Measurements from ENCODE around the gene TMEM30B. TPM values are rescaled to one million over a fixed set of nuclear protein-coding genes. Genes with fewer than 3 reads are reported as not detected.

The TMEM30B gene
- total RNA-seq, 4 donors from 2014 or later, result 0.39 to 1.7 (median 1.00) TPM; not detected in 1

DNA sequence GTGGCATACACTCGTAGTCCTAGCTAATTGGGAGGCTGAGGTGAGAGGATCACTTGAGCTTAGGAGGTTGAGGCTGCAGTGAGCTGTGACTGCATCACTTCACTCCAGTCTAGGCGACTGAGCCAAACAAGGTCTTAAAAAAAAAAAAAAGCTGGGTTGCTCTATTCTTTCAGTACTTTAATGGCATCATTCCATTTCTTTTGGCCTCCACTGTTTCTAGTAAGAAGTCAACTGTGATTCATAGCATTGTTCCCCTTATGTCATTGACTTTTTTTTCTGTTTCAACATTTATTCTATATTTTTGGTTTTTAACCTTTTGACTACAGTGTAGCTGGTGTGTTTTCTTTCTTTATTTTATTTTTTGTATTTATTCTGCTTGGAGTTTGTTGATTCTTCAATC lies 23.6 kb upstream of the TMEM30B start:
- intact Hi-C loops (cut with DNase I; ENCODE audit: low total_unique reads), result no loop called here
- in situ Hi-C loops (cut with MboI; ENCODE audit: low sequenced_read_pairs in 4 of 4), result loop anchor here in 3 of 4 donors (10.0 to 25.0 kb wide), 3 partner anchors 140 to 533 kb away; no protein-coding TSS in a partner anchor
- DNase-seq (no peak), ATAC-seq (no peak)
- Histone ChIP-seq H3K4me1 (no peaks in the 10 kb centered on the region), H3K36me3 (no peaks in the 10 kb centered on the region), H3K27ac (no peak overlapping the region), H3K4me3 (no peak overlapping the region), H3K27me3 (no peaks in the 10 kb centered on the region), H3K9me3 (no peaks in the 10 kb centered on the region)
- TF ChIP-seq POLR2A (IDR thresholded peaks at IDR 0.05), result no peak
- TF ChIP-seq, protein P1, sequence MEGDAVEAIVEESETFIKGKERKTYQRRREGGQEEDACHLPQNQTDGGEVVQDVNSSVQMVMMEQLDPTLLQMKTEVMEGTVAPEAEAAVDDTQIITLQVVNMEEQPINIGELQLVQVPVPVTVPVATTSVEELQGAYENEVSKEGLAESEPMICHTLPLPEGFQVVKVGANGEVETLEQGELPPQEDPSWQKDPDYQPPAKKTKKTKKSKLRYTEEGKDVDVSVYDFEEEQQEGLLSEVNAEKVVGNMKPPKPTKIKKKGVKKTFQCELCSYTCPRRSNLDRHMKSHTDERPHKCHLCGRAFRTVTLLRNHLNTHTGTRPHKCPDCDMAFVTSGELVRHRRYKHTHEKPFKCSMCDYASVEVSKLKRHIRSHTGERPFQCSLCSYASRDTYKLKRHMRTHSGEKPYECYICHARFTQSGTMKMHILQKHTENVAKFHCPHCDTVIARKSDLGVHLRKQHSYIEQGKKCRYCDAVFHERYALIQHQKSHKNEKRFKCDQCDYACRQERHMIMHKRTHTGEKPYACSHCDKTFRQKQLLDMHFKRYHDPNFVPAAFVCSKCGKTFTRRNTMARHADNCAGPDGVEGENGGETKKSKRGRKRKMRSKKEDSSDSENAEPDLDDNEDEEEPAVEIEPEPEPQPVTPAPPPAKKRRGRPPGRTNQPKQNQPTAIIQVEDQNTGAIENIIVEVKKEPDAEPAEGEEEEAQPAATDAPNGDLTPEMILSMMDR (IDR thresholded peaks at IDR 0.05 in 4 of 5, conservative IDR thresholded peaks at IDR 0.05 in 1 of 5), result no peak

- no peak for ATAC-seq
- H3K27ac ChIP-seq, result no peak overlapping the region
- no peak for DNase-seq
- intact Hi-C loops (cut with DNase I; ENCODE audit: low total_unique reads), result no loop called here
- H3K9me3 ChIP-seq, result no peaks in the 10 kb centered on the region
- peaks cover 11 to 13% of the 10 kb centered on the region in 2 donors for H3K4me1 ChIP-seq
- in situ Hi-C loops (cut with MboI; ENCODE audit: low sequenced_read_pairs in 4 of 4), result loop anchor here in 3 of 4 donors (10.0 to 25.0 kb wide), 3 partner anchors 144 to 537 kb away; no protein-coding TSS in a partner anchor
- no peak overlapping the region for H3K4me3 ChIP-seq
- no peaks in the 10 kb centered on the region for H3K36me3 ChIP-seq
- no peaks in the 10 kb centered on the region for H3K27me3 ChIP-seq
- no peak for TF ChIP-seq POLR2A (IDR thresholded peaks at IDR 0.05)
- TF ChIP-seq, protein P1 (IDR thresholded peaks at IDR 0.05 in 4 of 5, conservative IDR thresholded peaks at IDR 0.05 in 1 of 5), result no peak
These were observed 19.6 kb upstream of the TMEM30B start for GRCh38 chr14:61300754-61301153.

DNA sequence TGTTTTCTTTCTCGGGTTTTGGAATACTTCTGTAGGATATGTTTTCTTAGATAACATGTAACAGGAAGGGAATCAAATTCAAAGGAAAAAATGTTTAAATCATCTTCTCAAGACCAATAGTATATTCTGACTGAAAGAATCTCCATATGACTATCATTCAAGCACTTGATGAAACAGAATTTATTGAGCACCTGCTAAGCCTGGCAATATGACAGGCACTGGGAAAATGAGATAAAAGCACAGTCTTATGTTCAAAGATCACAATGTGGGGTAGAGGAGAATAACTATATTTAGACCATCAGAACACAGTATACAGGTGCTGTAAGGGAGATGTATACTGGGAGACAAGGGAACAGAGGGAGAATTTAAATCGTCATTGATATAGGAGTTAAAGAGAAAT lies 19.1 kb upstream of the TMEM30B start:
- Histone ChIP-seq H3K4me3 (no peak overlapping the region), H3K9me3 (no peaks in the 10 kb centered on the region), H3K4me1 (peaks cover 11 to 13% of the 10 kb centered on the region in 2 donors), H3K36me3 (no peaks in the 10 kb centered on the region), H3K27ac (no peak overlapping the region), H3K27me3 (no peaks in the 10 kb centered on the region)
- DNase-seq (no peak), ATAC-seq (no peak)
- in situ Hi-C loops (cut with MboI; ENCODE audit: low sequenced_read_pairs in 4 of 4) (loop anchor here in 3 of 4 donors (10.0 to 25.0 kb wide), 3 partner anchors 145 to 537 kb away; no protein-coding TSS in a partner anchor), intact Hi-C loops (cut with DNase I; ENCODE audit: low total_unique reads) (no loop called here)
- no peak for TF ChIP-seq POLR2A (IDR thresholded peaks at IDR 0.05)
- TF ChIP-seq, protein P1 (IDR thresholded peaks at IDR 0.05 in 4 of 5, conservative IDR thresholded peaks at IDR 0.05 in 1 of 5), result no peak

DNA sequence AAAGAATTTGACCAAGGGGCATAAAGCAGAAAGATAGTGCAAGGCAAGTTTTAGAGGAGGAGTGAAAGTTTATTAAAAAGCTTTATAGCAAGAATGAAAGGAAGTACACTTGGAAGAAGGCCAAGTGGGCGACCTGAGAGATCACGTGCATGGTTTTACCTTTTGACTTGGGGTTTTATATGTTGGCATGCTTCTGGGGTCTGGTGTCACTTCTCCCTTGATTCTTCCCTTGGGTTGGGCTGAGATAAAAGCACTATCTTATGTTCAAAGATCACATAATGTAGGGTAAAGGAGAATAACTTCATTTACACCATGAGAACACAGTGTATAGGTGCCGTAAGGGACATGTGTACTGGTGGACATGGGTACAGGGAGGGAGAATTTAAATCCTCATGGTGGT lies 17.7 kb upstream of the TMEM30B start:
- in situ Hi-C loops (cut with MboI; ENCODE audit: low sequenced_read_pairs in 4 of 4) (loop anchor here in 3 of 4 donors (5.0 to 25.0 kb wide), 4 partner anchors 156 to 962 kb away; no protein-coding TSS in a partner anchor), intact Hi-C loops (cut with DNase I; ENCODE audit: low total_unique reads) (loop anchor here (10.0 kb wide), 1 partner anchor 536 kb away; no protein-coding TSS in a partner anchor)
- H3K9me3 ChIP-seq, result no peaks in the 10 kb centered on the region
- no peak overlapping the region for H3K27ac ChIP-seq
- H3K4me1 ChIP-seq, result peaks cover 11 to 13% of the 10 kb centered on the region in 2 donors
- no peaks in the 10 kb centered on the region for H3K36me3 ChIP-seq
- no peak for DNase-seq
- ATAC-seq, result no peak
- H3K4me3 ChIP-seq, result no peak overlapping the region
- TF ChIP-seq, protein P1 (IDR thresholded peaks at IDR 0.05 in 4 of 5, conservative IDR thresholded peaks at IDR 0.05 in 1 of 5), result no peak
- no peak for TF ChIP-seq POLR2A (IDR thresholded peaks at IDR 0.05)
- no peaks in the 10 kb centered on the region for H3K27me3 ChIP-seq
